Measurements from ENCODE around the gene SLC34A3.

DNA sequence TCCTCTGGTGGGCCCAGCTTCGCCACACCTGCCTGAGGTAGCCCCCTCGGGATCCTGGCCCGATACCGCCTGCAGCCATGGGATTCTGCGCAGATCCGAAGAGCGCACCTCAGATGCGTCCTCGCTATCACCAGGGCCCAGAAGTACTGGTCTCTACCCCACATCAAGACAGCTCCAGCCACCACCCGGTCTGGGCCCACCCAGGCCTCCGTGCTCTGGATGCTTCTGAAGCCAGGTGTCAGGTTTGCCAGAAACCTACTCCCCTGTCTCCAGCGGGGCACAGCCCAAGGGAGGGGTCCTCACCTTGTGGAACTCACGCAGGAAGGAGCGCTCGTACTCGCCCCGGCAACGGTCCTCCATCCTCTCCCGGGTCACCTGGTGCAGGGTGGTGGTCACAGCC lies 44.8 kb upstream of the SLC34A3 start:
- TF ChIP-seq, protein P1, sequence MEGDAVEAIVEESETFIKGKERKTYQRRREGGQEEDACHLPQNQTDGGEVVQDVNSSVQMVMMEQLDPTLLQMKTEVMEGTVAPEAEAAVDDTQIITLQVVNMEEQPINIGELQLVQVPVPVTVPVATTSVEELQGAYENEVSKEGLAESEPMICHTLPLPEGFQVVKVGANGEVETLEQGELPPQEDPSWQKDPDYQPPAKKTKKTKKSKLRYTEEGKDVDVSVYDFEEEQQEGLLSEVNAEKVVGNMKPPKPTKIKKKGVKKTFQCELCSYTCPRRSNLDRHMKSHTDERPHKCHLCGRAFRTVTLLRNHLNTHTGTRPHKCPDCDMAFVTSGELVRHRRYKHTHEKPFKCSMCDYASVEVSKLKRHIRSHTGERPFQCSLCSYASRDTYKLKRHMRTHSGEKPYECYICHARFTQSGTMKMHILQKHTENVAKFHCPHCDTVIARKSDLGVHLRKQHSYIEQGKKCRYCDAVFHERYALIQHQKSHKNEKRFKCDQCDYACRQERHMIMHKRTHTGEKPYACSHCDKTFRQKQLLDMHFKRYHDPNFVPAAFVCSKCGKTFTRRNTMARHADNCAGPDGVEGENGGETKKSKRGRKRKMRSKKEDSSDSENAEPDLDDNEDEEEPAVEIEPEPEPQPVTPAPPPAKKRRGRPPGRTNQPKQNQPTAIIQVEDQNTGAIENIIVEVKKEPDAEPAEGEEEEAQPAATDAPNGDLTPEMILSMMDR (IDR thresholded peaks at IDR 0.05; ENCODE audit: low read depth, low read length): no peak
- TF ChIP-seq EZH2phosphoT487 (IDR thresholded peaks at IDR 0.05; ENCODE audit: low read depth): no peak

All from OCI-LY3 (cell line).